ENCODE results near the gene GIMAP5. TPM values are rescaled to one million over a fixed set of nuclear protein-coding genes. Genes with fewer than 3 reads are reported as not detected.

Gene GIMAP5
- total and polyA plus RNA-seq, 9 of the 15 experiments (the other 6 are each of a cell fraction or from before 2014, with no cell fraction given), result 0.35 TPM; not detected in 8

GRCh38 chr7:150716939-150717338 lies 20.3 kb upstream of the GIMAP5 start:
- Histone ChIP-seq H3K9ac (ENCODE audit: insufficient read depth in 1 of 2, low read depth in 2 of 2, low read length in 2 of 2) (no peak overlapping the region), H3K27me3 (ENCODE audit: control insufficient read depth in 2 of 2, insufficient read depth in 2 of 2, low read length in 2 of 2) (peaks cover 35 to 40% of the 10 kb centered on the region in 2 experiments), H3K9me1 (ENCODE audit: control insufficient read depth, insufficient read depth, low read length) (no peaks in the 10 kb centered on the region), H3K27ac (ENCODE audit: extremely low read depth, low read depth, low read length) (no peak overlapping the region), H2AFZ (ENCODE audit: low read depth, low read length) (no peak overlapping the region), H3K9me3 (replicated peaks; ENCODE audit: control insufficient read depth, insufficient read depth, low read depth, low read length) (no peaks in the 10 kb centered on the region), H3K79me2 (ENCODE audit: control insufficient read depth, insufficient read depth, low read length) (no peaks in the 10 kb centered on the region), H4K20me1 (replicated peaks; ENCODE audit: control insufficient read depth, insufficient read depth, low read length) (no peaks in the 10 kb centered on the region), H3K4me3 (no peak overlapping the region), H3K4me2 (ENCODE audit: insufficient read depth, low read length) (no peak overlapping the region), H3K36me3 (ENCODE audit: control insufficient read depth, insufficient read depth, low read length) (no peaks in the 10 kb centered on the region), H3K4me1 (replicated peaks in 1 of 2; ENCODE audit: control insufficient read depth in 2 of 2, insufficient read depth in 2 of 2, low read length in 2 of 2) (peaks cover 0 to 8% of the 10 kb centered on the region in 2 experiments; a peak in 1 of 5 replicates)
- no peak for FAIRE-seq
- DNase-seq (ENCODE audit: extremely low read depth in 1 of 4, low spot score in 3 of 4), result no peak
- intact Hi-C loops (cut with micrococcal nuclease) (no loop called here), in situ Hi-C loops (cut with MboI) (no loop called here)
- ATAC-seq, result no peak
- WGBS (ENCODE audit: insufficient coverage, low coverage, missing lambda C conversion rate), result 0% methylated on average over 4 of the region's 4 CpGs
- TF ChIP-seq GATAD2B (IDR thresholded peaks at IDR 0.05; ENCODE audit: borderline replicate concordance), result no peak
- TF ChIP-seq BHLHE40 (IDR thresholded peaks at IDR 0.05; ENCODE audit: low read length), result no peak
- no peak for TF ChIP-seq CCNT2 (IDR thresholded peaks at IDR 0.05; ENCODE audit: borderline replicate concordance, extremely low read depth, insufficient read length, low read depth, low read length)
- TF ChIP-seq ZNF274 (IDR thresholded peaks at IDR 0.05; ENCODE audit: borderline replicate concordance, low read depth, low read length), result no peak
- TF ChIP-seq MYC (IDR thresholded peaks at IDR 0.05; ENCODE audit: low read depth, low read length), result no peak
- TF ChIP-seq MYC (CRISPR knock-in tag; IDR thresholded peaks at IDR 0.05; ENCODE audit: borderline replicate concordance, low read depth), result no peak
- TF ChIP-seq ZSCAN29 (IDR thresholded peaks at IDR 0.05), result no peak
- TF ChIP-seq NCOR1 (IDR thresholded peaks at IDR 0.05), result no peak
- TF ChIP-seq, protein P1, sequence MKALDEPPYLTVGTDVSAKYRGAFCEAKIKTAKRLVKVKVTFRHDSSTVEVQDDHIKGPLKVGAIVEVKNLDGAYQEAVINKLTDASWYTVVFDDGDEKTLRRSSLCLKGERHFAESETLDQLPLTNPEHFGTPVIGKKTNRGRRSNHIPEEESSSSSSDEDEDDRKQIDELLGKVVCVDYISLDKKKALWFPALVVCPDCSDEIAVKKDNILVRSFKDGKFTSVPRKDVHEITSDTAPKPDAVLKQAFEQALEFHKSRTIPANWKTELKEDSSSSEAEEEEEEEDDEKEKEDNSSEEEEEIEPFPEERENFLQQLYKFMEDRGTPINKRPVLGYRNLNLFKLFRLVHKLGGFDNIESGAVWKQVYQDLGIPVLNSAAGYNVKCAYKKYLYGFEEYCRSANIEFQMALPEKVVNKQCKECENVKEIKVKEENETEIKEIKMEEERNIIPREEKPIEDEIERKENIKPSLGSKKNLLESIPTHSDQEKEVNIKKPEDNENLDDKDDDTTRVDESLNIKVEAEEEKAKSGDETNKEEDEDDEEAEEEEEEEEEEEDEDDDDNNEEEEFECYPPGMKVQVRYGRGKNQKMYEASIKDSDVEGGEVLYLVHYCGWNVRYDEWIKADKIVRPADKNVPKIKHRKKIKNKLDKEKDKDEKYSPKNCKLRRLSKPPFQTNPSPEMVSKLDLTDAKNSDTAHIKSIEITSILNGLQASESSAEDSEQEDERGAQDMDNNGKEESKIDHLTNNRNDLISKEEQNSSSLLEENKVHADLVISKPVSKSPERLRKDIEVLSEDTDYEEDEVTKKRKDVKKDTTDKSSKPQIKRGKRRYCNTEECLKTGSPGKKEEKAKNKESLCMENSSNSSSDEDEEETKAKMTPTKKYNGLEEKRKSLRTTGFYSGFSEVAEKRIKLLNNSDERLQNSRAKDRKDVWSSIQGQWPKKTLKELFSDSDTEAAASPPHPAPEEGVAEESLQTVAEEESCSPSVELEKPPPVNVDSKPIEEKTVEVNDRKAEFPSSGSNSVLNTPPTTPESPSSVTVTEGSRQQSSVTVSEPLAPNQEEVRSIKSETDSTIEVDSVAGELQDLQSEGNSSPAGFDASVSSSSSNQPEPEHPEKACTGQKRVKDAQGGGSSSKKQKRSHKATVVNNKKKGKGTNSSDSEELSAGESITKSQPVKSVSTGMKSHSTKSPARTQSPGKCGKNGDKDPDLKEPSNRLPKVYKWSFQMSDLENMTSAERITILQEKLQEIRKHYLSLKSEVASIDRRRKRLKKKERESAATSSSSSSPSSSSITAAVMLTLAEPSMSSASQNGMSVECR (CRISPR knock-in tag; IDR thresholded peaks at IDR 0.05), result no peak
- TF ChIP-seq EGR1 (conservative IDR thresholded peaks at IDR 0.05), result no peak
- no peak for TF ChIP-seq STAG1 (CRISPR knock-in tag; IDR thresholded peaks at IDR 0.05; ENCODE audit: borderline replicate concordance)
- no peak for TF ChIP-seq L3MBTL2 (IDR thresholded peaks at IDR 0.05)
- no peak for TF ChIP-seq HNRNPL (IDR thresholded peaks at IDR 0.05; ENCODE audit: low read depth, low read length)
- TF ChIP-seq NBN (IDR thresholded peaks at IDR 0.05; ENCODE audit: low read depth), result no peak
- no peak for TF ChIP-seq HOXB6 (CRISPR knock-in tag; IDR thresholded peaks at IDR 0.05; ENCODE audit: borderline replicate concordance)
- no TSS peak for BruUV-seq (replicated peaks)
- POLR2A ChIA-PET, result no interaction called here
- CTCF ChIA-PET (ENCODE audit: low intra/inter-chr PET ratio), result no interaction called here

All from K562 (cell line).